ENCODE data around the gene WDR86.
A peak's percentile ranks its signal among the peaks of the same experiment; 100 is the strongest.

The WDR86 gene

GRCh38 chr7:151409667-151410404 is at the start of gene WDR86:
Gene WDR86 (minus strand): TSS chr7:151410038. CDS start chr7:151409589, 449 bp downstream.
- DNase-seq (ENCODE audit: low read depth) = no peak

DNA sequence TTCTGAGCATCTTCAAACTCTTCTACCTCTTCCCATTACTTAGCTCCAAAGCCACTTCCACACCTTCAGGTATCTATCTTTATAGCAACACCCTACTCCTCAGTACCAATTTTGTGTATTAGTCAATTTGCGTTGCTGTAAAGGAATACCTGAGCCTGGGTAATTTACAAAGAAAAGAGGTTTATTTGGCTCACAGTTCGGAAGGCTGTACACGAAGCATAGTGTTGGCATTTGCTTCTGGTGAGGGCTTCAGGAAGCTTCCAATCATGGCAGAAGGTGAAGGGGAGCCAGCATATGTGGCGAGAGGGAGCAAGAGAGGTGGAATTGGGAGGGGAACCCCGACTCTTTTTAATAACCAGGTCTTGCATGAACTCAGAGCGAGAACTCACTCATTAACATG is 47.7 kb upstream of the WDR86 start:
- no peak for DNase-seq (ENCODE audit: low read depth)

DNA sequence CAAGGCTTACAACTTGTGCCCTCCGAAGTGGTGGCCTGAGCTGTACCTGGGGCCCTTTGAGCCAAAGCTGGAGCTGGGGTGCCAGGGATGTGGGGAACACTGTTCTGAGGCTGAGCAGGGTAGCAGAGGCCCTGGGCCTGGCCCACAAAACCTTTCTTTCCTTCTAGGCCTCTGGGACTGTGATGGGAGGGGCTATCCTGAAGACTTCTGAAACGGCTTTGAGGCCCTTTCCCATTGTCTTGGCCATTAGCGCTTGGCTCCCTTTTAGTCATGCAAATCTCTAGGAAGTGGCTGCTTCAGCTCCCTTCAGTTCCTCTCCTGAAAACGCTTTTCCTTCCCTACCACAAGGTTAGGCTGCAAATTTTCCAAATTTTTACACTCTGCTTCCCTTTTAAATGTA is 46.9 kb upstream of the WDR86 start:
- no peak for DNase-seq (ENCODE audit: low read depth)

DNA sequence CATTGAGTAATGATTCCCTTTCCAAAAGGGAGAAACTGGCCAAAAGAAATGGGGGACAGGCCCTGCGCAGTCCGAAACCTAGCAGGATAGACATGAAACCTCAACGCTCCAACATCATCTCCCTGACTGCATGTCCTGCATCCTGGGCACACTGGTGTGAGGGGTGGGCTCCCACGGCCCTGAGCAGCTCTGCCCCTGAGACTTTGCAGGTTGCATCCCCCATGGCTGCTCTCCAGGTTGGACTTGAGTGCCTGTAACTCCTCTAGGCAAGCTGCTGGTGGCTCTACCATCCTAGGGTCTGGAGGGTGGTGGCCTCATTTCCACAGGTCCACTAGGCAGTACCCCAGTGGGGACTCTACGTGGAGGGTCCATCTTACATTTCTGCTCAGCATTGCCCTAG is 46.4 kb upstream of the WDR86 start:
- no peak for DNase-seq (ENCODE audit: low read depth)

- DNase-seq (ENCODE audit: low read depth) = no peak
These were observed 45.9 kb upstream of the WDR86 start for GRCh38 chr7:151455690-151456089.

- no peak for DNase-seq (ENCODE audit: low read depth)
These were observed 45.2 kb upstream of the WDR86 start for GRCh38 chr7:151454932-151455530.

- no peak for DNase-seq (ENCODE audit: low read depth)
These were observed 44.5 kb upstream of the WDR86 start for GRCh38 chr7:151454305-151454704.

DNA sequence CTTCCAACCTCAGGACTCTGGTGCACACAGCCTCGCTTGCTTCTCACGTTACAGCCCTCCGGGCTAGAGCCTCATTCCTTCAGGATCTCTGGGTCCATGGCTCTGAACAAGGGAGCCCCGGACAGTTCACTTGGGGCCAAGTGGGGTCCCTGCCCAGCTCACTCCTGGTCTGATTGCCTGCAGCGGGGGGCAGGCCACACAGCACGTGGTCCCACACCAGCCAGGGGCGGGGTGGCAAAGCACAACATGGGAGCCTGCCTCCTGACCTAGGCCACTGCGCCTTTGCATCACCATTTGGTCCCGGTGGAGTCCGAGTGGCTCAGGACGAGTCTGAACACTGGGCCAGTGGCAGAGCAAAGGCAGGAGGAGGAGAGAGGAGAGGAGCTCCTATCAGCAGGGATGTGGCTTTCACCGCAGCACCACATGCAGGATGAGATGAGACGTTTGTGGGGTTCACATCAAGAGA is 43.5 kb upstream of the WDR86 start:
- DNase-seq (ENCODE audit: low read depth) = no peak

- DNase-seq (ENCODE audit: low read depth) = no peak
These were observed 43.0 kb upstream of the WDR86 start for GRCh38 chr7:151452680-151453325.

DNA sequence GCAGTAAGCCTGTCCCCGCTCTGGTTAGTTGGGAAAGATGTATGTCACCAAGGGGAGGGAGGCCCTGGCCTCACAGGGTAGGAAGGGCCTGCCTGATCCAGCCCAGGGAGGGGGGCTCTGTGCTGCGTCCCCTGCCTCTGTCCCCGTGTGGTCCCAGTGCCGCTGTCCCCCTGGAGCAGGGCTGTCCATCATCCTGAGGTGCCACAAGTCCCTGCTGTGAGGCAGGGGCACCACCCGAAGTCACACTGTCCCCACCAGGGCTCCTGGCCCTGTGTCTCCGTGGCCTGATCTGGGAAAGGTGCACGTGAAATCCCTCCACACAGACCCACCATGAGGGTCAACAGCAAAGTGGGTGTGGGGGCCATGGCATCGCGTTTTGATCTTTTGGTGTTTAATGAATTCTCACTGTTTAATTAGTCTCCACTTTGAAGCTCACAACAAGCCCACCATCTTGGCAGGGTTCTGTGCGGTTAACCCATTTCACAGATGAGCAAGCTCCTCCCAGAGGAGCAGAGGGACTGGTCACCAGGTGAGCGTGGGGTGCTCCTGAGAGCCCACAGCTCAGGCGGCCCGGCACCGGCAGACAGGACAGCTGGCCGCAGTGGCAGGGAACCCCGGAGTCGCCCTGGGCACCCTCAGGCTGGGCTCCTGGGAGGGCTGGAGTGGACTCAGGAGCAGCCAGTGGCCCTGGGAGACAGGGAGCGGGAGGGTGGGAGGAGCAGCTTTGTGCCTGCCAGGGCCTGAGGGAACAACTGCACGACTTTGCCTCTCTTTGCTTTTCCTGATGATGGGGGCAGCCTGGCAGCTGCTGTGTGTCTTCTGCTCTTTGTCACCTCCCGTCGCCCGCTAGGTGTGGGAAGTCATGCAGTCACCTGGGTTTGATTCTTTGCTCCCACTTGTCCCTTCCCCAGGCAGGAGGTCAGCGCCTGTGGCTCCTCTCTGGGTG is 42.1 kb upstream of the WDR86 start:
- DNase-seq (ENCODE audit: low read depth) = no peak

- DNase-seq (ENCODE audit: low read depth) = no peak
These were observed 41.3 kb upstream of the WDR86 start for GRCh38 chr7:151451156-151451555.

GRCh38 chr7:151449990-151450389 is 40.2 kb upstream of the WDR86 start:
- no peak for DNase-seq (ENCODE audit: low read depth)

DNA sequence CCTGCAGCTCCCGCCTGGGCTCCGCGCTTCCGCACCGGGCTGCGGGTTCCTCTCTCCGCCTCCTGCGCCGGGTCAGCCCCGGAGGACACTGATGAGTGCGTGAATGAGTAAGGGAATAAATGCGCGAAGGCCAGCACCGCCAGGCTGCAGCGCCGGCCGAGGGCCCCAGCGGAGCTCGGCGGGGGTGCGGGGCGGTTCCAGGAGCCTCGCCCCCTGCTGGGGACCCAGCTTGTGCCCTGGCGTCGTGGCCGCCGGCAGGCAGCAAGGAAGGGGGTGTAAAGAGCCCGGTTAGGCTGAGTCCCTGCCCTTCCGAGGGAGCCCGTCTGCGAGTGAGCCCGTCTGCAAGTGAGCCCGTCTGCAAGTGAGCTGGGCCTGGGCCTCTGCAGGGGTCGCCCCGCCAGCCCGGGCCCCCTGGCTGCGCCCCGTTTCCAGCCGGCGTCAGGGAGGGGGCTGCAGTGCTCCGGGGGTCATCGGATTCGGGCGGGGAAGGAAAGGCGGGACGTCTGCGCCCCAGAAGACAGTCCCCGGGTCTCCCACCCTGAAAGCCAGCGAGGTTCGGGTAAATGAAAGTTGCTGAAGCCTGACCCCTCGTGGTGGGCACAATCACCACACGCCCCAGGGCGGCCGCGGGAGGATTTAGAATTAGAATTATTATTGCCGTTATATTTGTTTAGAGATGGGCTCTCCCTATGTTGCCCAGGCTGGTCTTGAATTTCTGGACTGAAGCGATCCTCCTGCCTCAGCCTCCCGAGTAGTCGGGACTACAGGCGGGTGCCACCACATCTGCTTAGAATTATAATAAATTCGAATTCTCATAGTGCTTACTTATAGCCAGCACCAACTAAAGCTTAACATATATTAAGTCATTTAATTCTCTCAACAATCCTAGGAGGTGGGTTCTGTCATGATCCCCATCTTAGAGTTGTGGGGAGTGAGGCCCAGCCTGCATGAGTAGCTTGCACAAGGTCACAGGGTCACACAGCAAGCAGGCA is 38.7 kb upstream of the WDR86 start:
- peak; percentile 56 for DNase-seq (ENCODE audit: low read depth)

GRCh38 chr7:151447901-151448260 is 38.0 kb upstream of the WDR86 start:
- no peak for DNase-seq (ENCODE audit: low read depth)

- DNase-seq (ENCODE audit: low read depth) = no peak
These were observed 37.5 kb upstream of the WDR86 start for GRCh38 chr7:151447312-151447711.

GRCh38 chr7:151446412-151446811 is 36.6 kb upstream of the WDR86 start:
- DNase-seq (ENCODE audit: low read depth) = no peak

- DNase-seq (ENCODE audit: low read depth) = no peak
These were observed 34.8 kb upstream of the WDR86 start for GRCh38 chr7:151444632-151445031.

- no peak for DNase-seq (ENCODE audit: low read depth)
These were observed 33.1 kb upstream of the WDR86 start for GRCh38 chr7:151442776-151443496.

- no peak for DNase-seq (ENCODE audit: low read depth)
These were observed 31.1 kb upstream of the WDR86 start for GRCh38 chr7:151440799-151441445.
